GM12801 (cell line): ENCODE results near the gene DAP.

Source experiments
- CTCF ChIP-seq: IDR thresholded peaks from one replicate; pipeline ENCODE4 v1.5.1; 2011; ENCODE audit warnings: control low read depth; ENCODE audit not compliant: insufficient read length; ENCODE audit errors: extremely low read depth

The DAP gene

GRCh38 chr5:10663489-10664179, 97.4 kb downstream of the DAP start:
- no peak for TF ChIP-seq CTCF

GRCh38 chr5:10662661-10663488, 98.2 kb downstream of the DAP start:
- TF ChIP-seq CTCF: no peak

- no peak for TF ChIP-seq CTCF
These were observed 99.0 kb downstream of the DAP start for GRCh38 chr5:10662083-10662482.

- no peak for TF ChIP-seq CTCF
These were observed 99.6 kb downstream of the DAP start for GRCh38 chr5:10661401-10661800.

GRCh38 chr5:10660720-10661387, 100.2 kb downstream of the DAP start:
- TF ChIP-seq CTCF: no peak

- no peak for TF ChIP-seq CTCF
These were observed 100.9 kb downstream of the DAP start for GRCh38 chr5:10660135-10660534.

- no peak for TF ChIP-seq CTCF
These were observed 102.8 kb downstream of the DAP start for GRCh38 chr5:10658265-10658664.
